HCT116 (cell line): ENCODE data around the gene SLC43A3. TPM values are rescaled to one million over a fixed set of nuclear protein-coding genes. Genes with fewer than 3 reads are reported as not detected.

Experiments used
- ATAC-seq: fragments of 200-7000 bp; cut with Tn5 transposase; 2 replicates; pipeline ENCODE4 v1.9.1; 2020; ENCODE audit warnings: mild to moderate bottlenecking, moderate library complexity
- BruUV-seq: library from RNA; stranded (reverse); fragments of 400-500 nt; replicated peaks from 2 replicates; lab custom pipeline; 2021; lab: Mats Ljungman, UMichigan
- CTCF ChIA-PET: fragments of 300-600 bp; sonication (Branson Sonifier 250); formaldehyde crosslinking; loops from one replicate; lab custom pipeline; 2021; ENCODE audit warnings: antibody characterized with exemption; lab: Charles Lee
- POLR2A ChIA-PET: fragments of 300-600, 350-600 bp; sonication (Branson Sonifier 250); formaldehyde crosslinking; loops from one replicate; lab custom pipeline; 2021; ENCODE audit warnings: antibody characterized with exemption; lab: Charles Lee
- RAD21 ChIA-PET, 2 experiments: fragments of 300-600 bp; sonication (Branson Sonifier 250); formaldehyde crosslinking; loops; one replicate each; lab custom pipeline; 2023; ENCODE audit warnings: low total read pairs in 2 of 2; ENCODE audit not compliant: uncharacterized antibody in 2 of 2, unreplicated experiment in 2 of 2, low non-redundant PET in 1 of 2; lab: Charles Lee
- DNase-seq: peaks from one replicate; pipeline ENCODE4 v3.0.0-alpha.2; 2010; ENCODE audit warnings: low read depth, low spot score
- H2AFZ ChIP-seq: fragments of 200-600 bp; shearing (Covaris generic), sonication (generic); 2 replicates; pipeline ENCODE4 v1.6.1; 2017; ENCODE audit warnings: low read depth, mixed run types, mixed read lengths, antibody characterized with exemption, low read length; ENCODE audit not compliant: poor library complexity, severe bottlenecking
- H3K27ac ChIP-seq: 2 replicates; pipeline ENCODE4 v1.5.1; 2012; ENCODE audit warnings: low read depth, low read length
- H3K27me3 ChIP-seq: fragments of 200-600 bp; sonication (generic); 2 replicates; pipeline ENCODE4 v1.6.1; 2016; ENCODE audit warnings: mixed run types, low read length, mixed read lengths; ENCODE audit not compliant: insufficient read depth
- H3K36me3 ChIP-seq, 2 experiments: fragments of 200-500 bp in 1 of 2; fragments of 200-600 bp in 1 of 2; sonication (Bioruptor generic) in 1 of 2; sonication (generic) in 1 of 2; 2 replicates each; pipeline versions ENCODE4 v1.5.1 to v1.6.1; 2014 to 2016; ENCODE audit warnings: low read length in 2 of 2, inconsistent platforms in 1 of 2, mixed read lengths in 1 of 2, mixed run types in 1 of 2; ENCODE audit not compliant: insufficient read depth in 2 of 2, control insufficient read depth in 1 of 2
- H3K4me1 ChIP-seq, 2 experiments: fragments of 200-600 bp in 1 of 2; sonication (generic) in 1 of 2; 2 replicates each; pipeline versions ENCODE4 v1.5.1 to v1.6.1; 2012 to 2017; ENCODE audit warnings: low read length in 2 of 2, inconsistent platforms in 1 of 2, mild to moderate bottlenecking in 1 of 2, mixed read lengths in 1 of 2, mixed run types in 1 of 2, moderate library complexity in 1 of 2; ENCODE audit not compliant: insufficient read depth in 2 of 2, control insufficient read depth in 1 of 2
- H3K4me2 ChIP-seq: fragments of 200-600 bp; sonication (generic); 2 replicates; pipeline ENCODE4 v1.6.1; 2017; ENCODE audit warnings: mixed run types, low read length, mixed read lengths
- H3K4me3 ChIP-seq, 2 experiments: fragments of 200-600 bp in 1 of 2; sonication (generic) in 1 of 2; replicated peaks in 1 of 2; 2 replicates each; pipeline ENCODE4 v1.5.1; 2011 to 2016; ENCODE audit warnings: low read length in 2 of 2, control low read depth in 1 of 2, low read depth in 1 of 2, mild to moderate bottlenecking in 1 of 2, mixed read lengths in 1 of 2, mixed run types in 1 of 2
- H3K79me2 ChIP-seq: fragments of 200-600 bp; sonication (generic); 2 replicates; pipeline ENCODE4 v1.6.1; 2017; ENCODE audit warnings: mild to moderate bottlenecking, mixed run types, low read length, moderate library complexity, mixed read lengths; ENCODE audit not compliant: insufficient read depth
- H3K9ac ChIP-seq: fragments of 200-600 bp; sonication (generic); 2 replicates; pipeline ENCODE4 v1.6.1; 2016; ENCODE audit warnings: low read length, mixed read lengths
- H3K9me2 ChIP-seq: fragments of 200-600 bp; sonication (generic), shearing (Covaris generic); 2 replicates; pipeline ENCODE4 v1.6.1; 2017; ENCODE audit warnings: mixed run types, mild to moderate bottlenecking, moderate library complexity; ENCODE audit not compliant: insufficient read depth
- H3K9me3 ChIP-seq, 2 experiments: fragments of 200-500 bp in 1 of 2; fragments of 200-600 bp in 1 of 2; sonication (Bioruptor generic) in 1 of 2; sonication (generic) in 1 of 2; 2 replicates each; pipeline ENCODE4 v1.6.1; 2014 to 2017; ENCODE audit warnings: low read length in 2 of 2, mixed read lengths in 2 of 2, inconsistent platforms in 1 of 2, low read depth in 1 of 2, mild to moderate bottlenecking in 1 of 2, mixed run types in 1 of 2, moderate library complexity in 1 of 2; ENCODE audit not compliant: control insufficient read depth in 1 of 2, insufficient read depth in 1 of 2
- H4K20me1 ChIP-seq: fragments of 200-600 bp; sonication (generic), shearing (Covaris generic); 2 replicates; pipeline ENCODE4 v1.6.1; 2017; ENCODE audit warnings: mixed run types, mild to moderate bottlenecking, moderate library complexity; ENCODE audit not compliant: insufficient read depth
- CEBPB ChIP-seq: IDR thresholded peaks from 2 replicates; pipeline ENCODE4 v1.6.1; 2012; ENCODE audit warnings: low read depth
- CTCF ChIP-seq, 3 experiments: fragments of 200-600 bp in 1 of 3; sonication (generic) in 1 of 3; IDR thresholded peaks in 2 of 3; conservative IDR thresholded peaks in 1 of 3; 2 replicates each; pipeline ENCODE4 v1.5.1; 2012 to 2017; ENCODE audit warnings: low read depth in 2 of 3, low read length in 2 of 3, antibody characterized with exemption in 1 of 3, borderline replicate concordance in 1 of 3, control low read depth in 1 of 3, mild to moderate bottlenecking in 1 of 3, mixed read lengths in 1 of 3, mixed run types in 1 of 3, moderate library complexity in 1 of 3; ENCODE audit not compliant: insufficient read depth in 1 of 3
- EZH2 ChIP-seq: fragments of 200-600 bp; sonication (generic); IDR thresholded peaks from 2 replicates; pipeline ENCODE4 v1.6.1; 2017; ENCODE audit warnings: antibody characterized with exemption, mixed run types
- FOSL1 ChIP-seq: IDR thresholded peaks from 2 replicates; pipeline ENCODE4 v1.6.1; 2012; ENCODE audit warnings: low read depth
- JUND ChIP-seq: IDR thresholded peaks from 2 replicates; pipeline ENCODE4 v1.6.1; 2012
- POLR2AphosphoS5 ChIP-seq: IDR thresholded peaks from 2 replicates; pipeline ENCODE4 v1.6.1; 2011; ENCODE audit warnings: mild to moderate bottlenecking, low read depth, low read length, moderate library complexity
- RAD21 ChIP-seq: IDR thresholded peaks from 2 replicates; pipeline ENCODE4 v1.6.1; 2012; ENCODE audit warnings: low read depth, mild to moderate bottlenecking
- SIN3A ChIP-seq: IDR thresholded peaks from 2 replicates; pipeline ENCODE4 v1.6.1; 2012; ENCODE audit warnings: low read depth
- SP1 ChIP-seq: IDR thresholded peaks from 2 replicates; pipeline ENCODE4 v1.6.1; 2012; ENCODE audit warnings: low read depth
- YY1 ChIP-seq: IDR thresholded peaks from 2 replicates; pipeline ENCODE4 v1.6.1; 2011; ENCODE audit warnings: low read length, low read depth, moderate library complexity, mild to moderate bottlenecking; ENCODE audit not compliant: insufficient replicate concordance; ENCODE audit errors: extremely low read depth
- ZBTB33 ChIP-seq: IDR thresholded peaks from 2 replicates; pipeline ENCODE4 v1.6.1; 2011; ENCODE audit warnings: mild to moderate bottlenecking, low read length, moderate library complexity; ENCODE audit not compliant: insufficient replicate concordance; ENCODE audit errors: extremely low read depth
- ZFX ChIP-seq: fragments of 450-650 bp; IDR thresholded peaks from 2 replicates; pipeline ENCODE4 v1.6.1; 2017
- ZNF274 ChIP-seq: fragments of 200-500 bp; sonication (Bioruptor generic); IDR thresholded peaks from 2 replicates; pipeline ENCODE4 v1.6.1; 2014; ENCODE audit warnings: mild to moderate bottlenecking, low read depth, low read length, inconsistent platforms
- intact Hi-C: fragments of 100-400 bp; cut with micrococcal nuclease; formaldehyde crosslinking; loops from 2 replicates; pipeline ENCODE4 v1.10.0; 2022
- total RNA-seq: library from RNA; stranded (reverse); gene quantifications from one replicate; pipeline ENCODE4 v1.2.1, GENCODE V29; 2021; ENCODE audit not compliant: unreplicated experiment
- TF ChIP-seq, protein P1 (sequence below): IDR thresholded peaks from 2 replicates; pipeline ENCODE4 v1.6.1; 2012

SLC43A3 gene
- total RNA-seq, 1 experiment from 2014 or later, result 36.9 TPM

DNA sequence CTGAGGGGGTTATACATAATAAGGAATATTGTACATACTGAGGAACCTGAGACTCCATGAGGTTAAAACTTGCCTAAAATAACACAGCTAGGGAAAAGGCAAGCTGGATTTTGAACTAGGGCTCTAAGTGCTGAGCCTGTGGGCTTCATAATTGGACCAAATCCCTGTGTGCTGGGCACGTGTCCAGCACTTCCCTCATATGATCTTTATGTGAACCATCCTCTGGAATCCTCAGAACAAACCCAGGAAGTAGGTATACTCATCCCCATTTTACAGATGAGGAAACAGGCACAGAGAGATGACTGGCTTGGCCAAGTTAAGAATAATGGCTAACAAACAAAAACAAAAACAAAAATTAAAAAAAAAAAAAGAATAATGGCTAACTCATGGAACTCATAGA, 48.3 kb upstream of the SLC43A3 start:
- no peaks in the 10 kb centered on the region; a peak in 1 of 4 replicates for H3K36me3 ChIP-seq
- DNase-seq (no peak), ATAC-seq (no peak)
- no peaks in the 10 kb centered on the region for H3K9me2 ChIP-seq
- no peaks in the 10 kb centered on the region for H3K27me3 ChIP-seq
- H2AFZ ChIP-seq, result no peak overlapping the region
- no peak overlapping the region for H3K4me3 ChIP-seq
- no peaks in the 10 kb centered on the region for H3K79me2 ChIP-seq
- H3K4me2 ChIP-seq, result no peak overlapping the region
- RAD21 ChIA-PET, result no interaction called here
- H3K9me3 ChIP-seq, result no peaks in the 10 kb centered on the region
- CTCF ChIA-PET, result interaction anchor here (0.7 to 0.9 kb wide), 2 partner anchors 17 to 18 kb away, joined by 3 to 4 read pairs; no protein-coding TSS in a partner anchor
- TF ChIP-seq FOSL1, result no peak
- TF ChIP-seq ZNF274, result no peak
- no peak for TF ChIP-seq JUND
- no peak for TF ChIP-seq RAD21
- TF ChIP-seq POLR2AphosphoS5, result no peak
- no peak for TF ChIP-seq SP1
- TF ChIP-seq CTCF (IDR thresholded peaks at IDR 0.05 in 2 of 3, conservative IDR thresholded peaks at IDR 0.05 in 1 of 3; ENCODE audit: borderline replicate concordance in 1 of 3, insufficient read depth in 1 of 3, low read depth in 2 of 3, low read length in 2 of 3), result no peak
- no peak for TF ChIP-seq YY1
- no peak for TF ChIP-seq ZBTB33
- no peak for TF ChIP-seq CEBPB
- TF ChIP-seq, protein P1, sequence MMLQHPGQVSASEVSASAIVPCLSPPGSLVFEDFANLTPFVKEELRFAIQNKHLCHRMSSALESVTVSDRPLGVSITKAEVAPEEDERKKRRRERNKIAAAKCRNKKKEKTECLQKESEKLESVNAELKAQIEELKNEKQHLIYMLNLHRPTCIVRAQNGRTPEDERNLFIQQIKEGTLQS, result no peak
- TF ChIP-seq SIN3A, result no peak
- no peak for TF ChIP-seq ZFX
- no peak for TF ChIP-seq EZH2
- H4K20me1 ChIP-seq, result no peaks in the 10 kb centered on the region
- POLR2A ChIA-PET, result no interaction called here
- H3K9ac ChIP-seq, result no peak overlapping the region
- no peak overlapping the region for H3K27ac ChIP-seq
- intact Hi-C loops, result no loop called here
- no TSS peak for BruUV-seq
- no peaks in the 10 kb centered on the region for H3K4me1 ChIP-seq
